D721Med (cell line): ENCODE data around the gene ABI3BP.

Experiments used
- DNase-seq: peaks from one replicate; pipeline ENCODE4 v3.0.0; 2011; ENCODE audit warnings: low spot score; ENCODE audit not compliant: insufficient read length
- FAIRE-seq: peaks from 2 replicates; lab custom pipeline; 2011; peaks lifted over from hg19 to GRCh38; lab: Jason Lieb, UNC
- TF ChIP-seq, protein P1 (sequence below): IDR thresholded peaks from 2 replicates; pipeline ENCODE4 v1.5.1; 2012; ENCODE audit warnings: mild to moderate bottlenecking, control low read depth; ENCODE audit not compliant: insufficient read depth; ENCODE audit errors: missing control alignments

ABI3BP gene

DNA sequence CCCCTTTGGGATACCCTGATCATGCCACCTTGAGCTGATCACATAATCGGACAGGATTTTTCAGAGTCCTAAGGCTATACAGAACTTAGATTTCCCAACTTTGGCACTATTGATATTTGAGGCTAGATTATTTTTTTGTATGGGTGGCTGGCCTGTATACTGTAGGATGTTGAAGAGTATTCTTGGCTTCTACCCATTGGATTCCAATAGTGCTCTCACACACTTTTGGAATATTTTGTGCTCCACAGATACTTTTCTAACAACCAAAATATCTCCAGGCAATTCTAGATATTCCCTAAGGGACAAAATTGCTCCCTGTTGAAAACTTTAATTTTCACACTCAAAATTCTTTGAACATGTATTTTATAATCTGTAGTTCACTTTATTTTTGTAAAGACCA lies 125.1 kb downstream of the ABI3BP start:
- FAIRE-seq, result no peak
- TF ChIP-seq, protein P1, sequence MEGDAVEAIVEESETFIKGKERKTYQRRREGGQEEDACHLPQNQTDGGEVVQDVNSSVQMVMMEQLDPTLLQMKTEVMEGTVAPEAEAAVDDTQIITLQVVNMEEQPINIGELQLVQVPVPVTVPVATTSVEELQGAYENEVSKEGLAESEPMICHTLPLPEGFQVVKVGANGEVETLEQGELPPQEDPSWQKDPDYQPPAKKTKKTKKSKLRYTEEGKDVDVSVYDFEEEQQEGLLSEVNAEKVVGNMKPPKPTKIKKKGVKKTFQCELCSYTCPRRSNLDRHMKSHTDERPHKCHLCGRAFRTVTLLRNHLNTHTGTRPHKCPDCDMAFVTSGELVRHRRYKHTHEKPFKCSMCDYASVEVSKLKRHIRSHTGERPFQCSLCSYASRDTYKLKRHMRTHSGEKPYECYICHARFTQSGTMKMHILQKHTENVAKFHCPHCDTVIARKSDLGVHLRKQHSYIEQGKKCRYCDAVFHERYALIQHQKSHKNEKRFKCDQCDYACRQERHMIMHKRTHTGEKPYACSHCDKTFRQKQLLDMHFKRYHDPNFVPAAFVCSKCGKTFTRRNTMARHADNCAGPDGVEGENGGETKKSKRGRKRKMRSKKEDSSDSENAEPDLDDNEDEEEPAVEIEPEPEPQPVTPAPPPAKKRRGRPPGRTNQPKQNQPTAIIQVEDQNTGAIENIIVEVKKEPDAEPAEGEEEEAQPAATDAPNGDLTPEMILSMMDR, result no peak
- no peak for DNase-seq

DNA sequence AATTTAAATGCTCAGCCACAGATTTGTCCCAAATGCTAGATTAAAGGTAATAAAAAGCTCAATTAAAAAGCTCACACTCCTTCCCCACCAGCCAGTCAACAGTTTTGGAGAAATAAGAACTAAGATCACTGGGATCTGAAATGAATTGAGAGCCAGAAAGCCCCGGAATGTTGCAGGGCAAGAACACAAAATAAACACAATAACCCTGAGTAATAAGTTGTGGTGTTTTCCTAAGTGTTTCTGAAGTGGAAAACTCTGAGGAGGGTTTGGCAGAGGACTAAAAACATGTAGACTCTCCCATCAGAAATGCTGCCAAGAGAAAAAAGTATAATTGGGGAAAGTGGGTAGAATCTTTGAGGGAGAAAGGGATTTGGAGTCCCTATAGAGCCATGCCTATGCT lies 127.8 kb downstream of the ABI3BP start:
- no peak for DNase-seq
- TF ChIP-seq, protein P1, result no peak
- FAIRE-seq, result no peak

DNA sequence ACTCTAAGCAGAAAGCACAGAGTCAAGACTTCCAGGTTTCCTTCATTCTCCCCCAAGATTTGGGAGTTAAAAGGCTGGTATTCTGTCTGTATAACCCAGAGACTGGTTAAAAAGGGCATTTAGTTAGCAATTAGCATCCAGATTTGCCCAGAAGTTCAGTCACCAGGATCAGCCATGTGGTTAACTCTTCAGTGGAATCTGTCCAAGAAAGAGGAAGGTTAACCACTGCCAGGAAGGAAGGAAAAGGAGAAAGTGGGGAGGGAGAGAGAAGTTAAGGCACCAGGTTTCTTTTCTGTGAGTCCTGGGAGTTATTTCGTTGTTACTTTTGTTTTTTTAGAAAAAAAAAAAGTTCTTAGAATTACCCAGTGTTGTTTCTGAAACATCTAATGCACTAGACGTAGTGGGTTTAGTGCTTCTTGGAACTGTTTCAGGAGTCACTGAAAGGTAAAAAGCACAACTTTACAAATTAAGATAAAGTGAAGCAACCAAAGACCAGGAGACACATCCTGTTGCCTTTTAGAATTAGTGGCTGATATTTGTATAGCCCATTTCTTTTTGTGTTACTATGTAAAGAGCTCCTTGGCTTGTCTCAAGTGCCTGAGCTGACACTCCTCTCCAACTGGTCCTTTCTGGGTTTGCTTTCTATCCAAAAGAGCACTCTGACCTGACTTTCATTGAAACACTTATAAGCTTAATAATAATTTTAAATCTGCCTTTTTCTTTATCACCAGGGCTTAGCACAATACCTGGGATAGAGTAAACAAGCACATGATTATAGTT lies 128.6 kb downstream of the ABI3BP start:
- TF ChIP-seq, protein P1, result no peak
- FAIRE-seq (no peak), DNase-seq (no peak)

DNA sequence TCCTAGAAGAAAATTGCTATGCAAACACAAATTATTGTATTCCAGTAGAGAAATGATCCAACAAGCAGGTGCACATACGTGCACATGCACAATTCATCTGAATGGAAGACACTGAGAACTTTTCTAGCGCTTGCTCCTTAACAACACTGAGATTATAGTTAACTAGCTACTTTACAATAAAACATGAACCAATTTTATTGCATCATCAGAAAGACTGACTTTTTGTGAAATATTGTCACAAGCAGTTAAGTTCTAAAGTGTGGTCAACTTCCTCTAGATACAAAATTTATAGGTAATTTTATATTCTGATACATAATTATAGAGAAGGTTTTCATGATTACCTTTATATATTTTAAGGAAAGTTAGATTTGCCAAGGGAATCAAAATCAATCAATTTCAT lies 135.4 kb downstream of the ABI3BP start:
- no peak for FAIRE-seq
- TF ChIP-seq, protein P1, result no peak

DNA sequence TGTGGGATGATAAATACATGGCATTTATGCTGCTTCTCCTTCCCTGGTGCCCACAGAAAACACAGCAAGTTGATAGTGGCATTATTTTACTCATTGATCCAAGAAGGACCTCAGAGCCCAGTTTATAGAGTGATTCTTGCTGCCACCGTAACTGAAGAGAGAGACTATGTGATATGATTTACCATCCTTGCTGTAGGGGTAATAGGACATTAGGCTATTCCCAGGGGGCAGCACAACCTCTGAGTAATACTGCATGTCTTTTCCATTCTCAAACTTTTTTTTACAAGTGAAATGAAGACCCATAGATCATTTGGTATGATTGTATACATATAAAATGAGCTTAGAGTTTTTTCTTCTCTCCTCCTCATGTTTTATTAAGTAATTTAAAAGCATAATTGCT lies 136.4 kb downstream of the ABI3BP start:
- no peak for FAIRE-seq
- TF ChIP-seq, protein P1, result no peak
- no peak for DNase-seq

More for the DNA sequence above, 135.4 kb downstream of the ABI3BP start:
- DNase-seq, result no peak

DNA sequence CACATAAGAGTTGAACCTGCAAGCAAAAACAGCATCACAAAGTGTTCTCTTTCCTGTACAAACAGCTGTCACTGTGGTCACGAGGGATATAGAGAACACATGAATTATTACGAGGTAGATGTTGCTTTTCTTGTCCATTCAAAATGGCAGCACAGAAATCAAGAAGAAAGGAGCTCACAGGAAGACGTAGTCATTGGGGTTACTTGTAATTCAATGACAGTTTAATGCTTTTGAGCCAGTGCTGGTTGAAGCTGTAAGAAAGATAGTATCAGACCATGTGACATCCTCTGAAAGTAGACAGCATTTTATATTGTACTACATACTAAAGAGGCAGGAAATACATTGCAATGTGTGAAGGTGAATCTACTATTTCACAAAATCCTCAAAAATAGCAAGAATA lies 140.4 kb downstream of the ABI3BP start:
- TF ChIP-seq, protein P1, result no peak
- no peak for FAIRE-seq
- no peak for DNase-seq

DNA sequence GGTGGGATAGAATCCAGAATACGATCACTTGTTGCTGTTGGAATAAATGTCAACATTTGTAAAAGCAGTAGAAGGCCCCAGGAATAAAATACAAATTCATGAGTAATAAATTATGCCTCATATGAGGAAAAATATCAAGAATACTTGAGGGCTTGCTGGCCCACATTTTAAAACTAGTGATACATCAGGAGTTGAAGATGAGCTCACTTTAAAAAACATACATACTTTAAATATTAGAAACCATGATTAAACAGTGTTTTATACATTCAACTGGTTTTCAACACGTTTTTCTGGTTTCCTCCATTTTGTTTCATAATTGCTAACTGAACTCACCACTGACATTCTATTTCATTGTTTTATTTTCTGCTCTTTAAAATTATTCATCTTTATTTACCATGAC lies 142.5 kb downstream of the ABI3BP start:
- no peak for FAIRE-seq
- no peak for DNase-seq
- TF ChIP-seq, protein P1, result no peak
